SHP77 (cell line): ENCODE measurements around the gene SLC5A5.

Source experiments
- DNase-seq, 2 experiments: peaks; one replicate each; lab custom pipeline; 2025; lab: John Stamatoyannopoulos, UW

The SLC5A5 gene

GRCh38 chr19:17871878-17872250 lies at the start of gene SLC5A5:
TSS of gene SLC5A5 (plus strand) at chr19:17871945. CDS start at chr19:17872320, 375 bp downstream.
- no peak for DNase-seq

GRCh38 chr19:17824339-17824738 lies 47.4 kb upstream of the SLC5A5 start:
- DNase-seq: no peak

GRCh38 chr19:17826508-17827056 lies 45.2 kb upstream of the SLC5A5 start:
- no peak for DNase-seq

DNA sequence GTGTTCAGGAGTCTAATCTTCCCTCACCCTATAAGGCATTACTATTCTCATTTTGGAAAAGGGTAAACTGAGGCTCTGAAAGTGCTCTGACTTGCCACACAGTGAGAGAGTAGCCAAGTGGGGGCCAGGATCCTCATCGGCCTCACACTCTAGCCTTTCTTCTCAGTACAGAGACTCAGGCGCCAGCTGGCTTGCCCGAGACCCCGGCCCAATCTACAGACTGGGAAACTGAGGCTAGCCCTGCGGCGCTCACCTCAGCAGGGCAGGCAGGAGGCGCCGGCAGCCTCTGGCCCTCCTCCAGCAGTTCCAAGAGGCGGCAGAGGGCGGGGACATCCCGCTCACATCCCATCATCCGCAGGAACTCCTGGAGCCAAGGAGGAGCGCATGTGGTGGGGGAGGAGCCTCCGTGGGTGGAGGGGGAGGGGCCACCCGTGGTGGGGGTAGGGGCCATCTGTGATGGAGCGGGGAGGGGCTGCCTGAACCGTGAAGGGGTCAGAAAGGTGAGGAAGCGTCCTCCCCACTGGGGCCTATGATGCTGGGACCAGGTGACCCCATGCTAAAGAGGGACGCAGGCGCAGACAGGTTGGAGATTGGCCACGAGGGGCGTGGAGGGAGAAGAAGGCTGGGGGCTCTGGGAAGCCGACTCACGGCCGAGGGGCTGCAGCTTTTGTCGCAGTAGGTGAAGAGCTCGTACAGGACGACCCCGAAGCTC lies 41.7 kb upstream of the SLC5A5 start:
- DNase-seq: peak; percentile 67 to 70

GRCh38 chr19:17830567-17831418 lies 41.0 kb upstream of the SLC5A5 start:
- DNase-seq: peak; percentile 75 to 84

DNA sequence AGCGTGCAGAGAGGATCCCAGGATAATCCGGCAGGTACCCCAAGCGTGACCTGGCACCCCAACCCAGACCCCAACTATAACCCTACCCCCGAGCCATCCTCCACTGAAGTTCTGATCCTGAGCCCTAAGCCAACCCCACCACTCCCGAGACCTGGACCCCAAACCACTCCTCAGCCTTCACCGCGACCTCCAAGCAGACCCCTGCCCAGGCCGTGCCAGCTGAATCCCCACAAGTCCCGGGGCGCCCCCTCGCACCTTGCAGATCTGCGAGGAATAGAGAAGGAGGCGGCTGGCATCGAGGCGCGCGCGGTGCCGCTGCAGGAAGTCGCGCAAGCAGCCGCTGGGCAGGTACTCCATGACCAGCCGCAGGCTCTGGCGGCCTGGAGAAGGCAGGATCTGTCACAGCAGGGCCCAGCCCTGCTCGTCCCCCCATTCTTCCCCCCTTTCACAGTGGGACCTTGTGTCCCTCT lies 40.3 kb upstream of the SLC5A5 start:
- DNase-seq: no peak

GRCh38 chr19:17832443-17833208 lies 39.1 kb upstream of the SLC5A5 start:
- DNase-seq: no peak

DNA sequence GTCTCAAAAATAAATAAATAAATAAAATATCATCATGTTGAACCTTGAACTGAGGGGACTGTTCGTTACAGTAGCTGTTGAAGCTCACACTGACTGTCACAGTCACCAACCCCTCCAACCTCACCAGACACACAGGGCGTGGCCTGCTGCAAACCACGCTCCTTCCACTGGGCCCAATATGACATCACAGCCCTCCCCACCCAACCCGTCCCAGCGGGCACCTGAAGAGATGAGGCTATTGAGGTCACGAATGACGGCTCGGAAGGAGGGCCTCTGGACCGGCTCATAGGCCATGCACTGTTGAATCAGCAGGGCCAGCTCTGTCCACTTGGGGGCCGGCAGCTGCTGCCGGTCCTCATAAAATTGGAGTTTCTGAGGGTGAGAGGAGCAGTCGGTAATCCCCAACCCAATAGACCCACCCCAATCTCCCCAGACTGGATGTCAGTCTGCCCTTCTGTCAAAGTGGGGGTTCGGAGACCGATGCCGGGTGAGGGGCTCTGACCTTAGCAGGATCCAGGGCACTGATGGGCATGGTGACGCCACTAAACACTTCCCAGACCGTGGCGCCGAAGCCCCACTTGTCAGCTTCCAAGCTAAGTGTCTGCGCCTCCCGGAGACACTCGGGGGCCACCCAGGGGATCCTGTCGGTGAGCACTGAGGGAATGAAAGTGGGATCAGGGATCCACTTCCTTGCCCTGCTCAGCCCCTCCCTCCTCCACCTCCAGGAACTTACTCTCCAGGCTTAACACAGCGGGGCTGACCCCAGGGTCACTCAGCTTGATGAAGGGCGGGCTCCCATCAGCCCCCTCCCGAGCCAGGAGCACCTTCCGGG lies 37.2 kb upstream of the SLC5A5 start:
- no peak for DNase-seq

DNA sequence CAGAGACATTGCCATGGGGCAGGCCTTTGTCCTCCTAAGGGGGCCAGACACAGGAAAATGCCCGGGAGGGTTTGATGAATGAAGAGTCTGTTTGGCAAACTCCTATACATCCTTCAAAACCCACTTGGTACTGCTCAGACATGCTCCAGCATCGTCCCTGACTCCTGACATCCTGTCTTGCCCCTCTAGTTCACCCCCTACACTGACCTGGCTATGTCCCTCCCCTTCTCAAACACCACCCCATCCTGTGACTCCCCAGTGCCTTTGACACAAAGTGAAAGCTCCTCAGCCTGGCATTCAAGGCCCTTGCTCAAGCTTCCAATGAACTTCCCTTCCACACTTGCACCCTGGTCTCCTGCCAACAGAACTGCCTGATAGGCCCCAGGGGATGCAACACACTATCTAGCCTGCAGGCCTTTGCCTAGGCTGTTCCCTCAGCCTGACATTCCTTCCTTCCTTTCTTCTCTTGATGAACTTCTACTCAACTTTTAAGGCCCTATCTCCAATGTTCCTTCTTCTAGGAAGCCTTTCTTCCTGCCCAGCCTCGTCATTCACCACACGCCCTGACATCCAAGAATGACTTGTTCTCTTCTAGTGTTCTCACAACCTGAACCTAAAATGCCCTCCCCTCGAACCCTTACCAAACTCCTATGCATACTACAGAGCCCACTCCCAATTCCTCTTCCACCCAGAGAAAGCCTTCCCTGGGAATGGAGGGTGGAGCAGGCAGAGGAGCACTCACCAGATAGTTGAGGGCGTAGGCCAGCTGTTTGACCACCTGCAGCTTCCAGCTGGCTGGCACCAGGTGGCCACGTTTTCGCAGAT lies 36.4 kb upstream of the SLC5A5 start:
- DNase-seq: peak in 1 of 2 experiments; percentile 25

GRCh38 chr19:17836530-17836929 lies 35.2 kb upstream of the SLC5A5 start:
- DNase-seq: no peak

- no peak for DNase-seq
These were observed 33.8 kb upstream of the SLC5A5 start for GRCh38 chr19:17837972-17838371.

- DNase-seq: no peak
These were observed 31.7 kb upstream of the SLC5A5 start for GRCh38 chr19:17840019-17840418.

- no peak for DNase-seq
These were observed 30.4 kb upstream of the SLC5A5 start for GRCh38 chr19:17841371-17841809.

DNA sequence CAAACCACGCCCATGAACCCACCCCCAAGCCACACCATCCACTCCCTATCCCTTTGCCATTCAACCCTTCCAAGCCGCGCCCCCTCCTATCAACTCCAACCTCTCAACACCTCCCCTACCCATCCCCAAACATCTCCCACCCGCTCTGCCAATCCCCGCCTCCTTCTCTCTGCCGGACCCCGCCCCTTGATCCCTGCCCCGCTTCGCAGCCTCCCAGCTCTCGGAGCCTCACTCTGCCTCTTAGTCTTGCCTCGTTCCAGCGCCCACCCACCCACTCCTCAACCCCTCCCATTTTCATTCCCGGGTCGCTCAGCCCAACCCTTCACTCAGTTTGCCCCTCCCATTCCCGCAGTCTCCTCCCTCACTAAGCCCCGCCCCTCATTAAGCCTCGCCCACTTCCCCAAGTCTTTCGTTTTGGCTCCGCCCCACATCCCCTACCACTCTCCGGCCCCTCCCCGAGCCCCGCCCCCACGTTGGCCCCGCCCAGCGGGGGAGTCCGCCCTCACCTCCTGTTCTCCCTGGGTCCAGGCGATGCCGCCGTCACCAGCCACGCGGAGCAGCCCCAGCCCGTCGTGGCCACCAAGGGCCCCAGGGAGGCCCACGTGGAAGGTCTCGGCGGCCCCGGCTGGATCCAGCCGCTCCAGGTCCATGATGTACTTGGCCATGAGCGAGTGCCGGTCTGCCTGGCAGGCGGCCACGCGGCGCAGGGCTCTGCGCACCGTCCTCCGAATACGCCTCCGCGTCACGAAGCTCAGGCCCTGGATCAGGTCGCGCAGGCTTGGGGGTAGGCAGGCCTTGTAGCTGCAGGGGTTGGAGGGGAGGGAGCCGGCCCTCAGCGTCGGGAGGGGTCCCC lies 29.7 kb upstream of the SLC5A5 start:
- DNase-seq: peak; percentile 88 to 94

DNA sequence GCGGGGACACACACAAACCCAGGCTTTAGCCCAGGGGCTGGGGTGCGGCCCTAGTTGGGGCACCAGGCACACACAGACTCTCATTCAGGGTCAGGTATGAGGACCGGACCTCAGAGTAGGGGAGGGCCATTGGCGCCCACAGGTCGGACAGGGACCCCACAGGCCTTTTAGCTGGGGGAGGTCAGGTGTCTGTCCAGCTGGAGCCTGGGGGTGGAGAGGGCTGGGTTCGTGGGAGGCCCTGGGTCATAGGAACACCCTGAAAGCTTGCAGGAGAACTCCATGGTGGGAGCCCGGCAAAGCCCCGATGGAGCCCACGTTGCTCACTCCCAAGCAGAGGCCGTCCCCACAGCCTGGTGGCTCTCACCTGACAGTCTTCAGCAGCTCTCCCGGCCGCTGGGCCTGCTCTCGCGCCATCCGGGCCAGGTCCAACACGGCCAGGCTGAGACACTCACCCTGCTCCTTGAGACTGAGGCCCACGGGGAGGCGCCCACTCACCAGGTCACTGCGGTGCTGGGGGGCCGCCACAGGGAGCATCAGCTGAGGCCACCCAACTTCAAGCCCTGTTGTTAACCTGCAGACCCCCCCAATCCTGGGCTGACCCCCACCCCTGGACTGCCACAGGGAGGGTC lies 29.0 kb upstream of the SLC5A5 start:
- DNase-seq: no peak

- DNase-seq: no peak
These were observed 28.4 kb upstream of the SLC5A5 start for GRCh38 chr19:17843292-17843827.

DNA sequence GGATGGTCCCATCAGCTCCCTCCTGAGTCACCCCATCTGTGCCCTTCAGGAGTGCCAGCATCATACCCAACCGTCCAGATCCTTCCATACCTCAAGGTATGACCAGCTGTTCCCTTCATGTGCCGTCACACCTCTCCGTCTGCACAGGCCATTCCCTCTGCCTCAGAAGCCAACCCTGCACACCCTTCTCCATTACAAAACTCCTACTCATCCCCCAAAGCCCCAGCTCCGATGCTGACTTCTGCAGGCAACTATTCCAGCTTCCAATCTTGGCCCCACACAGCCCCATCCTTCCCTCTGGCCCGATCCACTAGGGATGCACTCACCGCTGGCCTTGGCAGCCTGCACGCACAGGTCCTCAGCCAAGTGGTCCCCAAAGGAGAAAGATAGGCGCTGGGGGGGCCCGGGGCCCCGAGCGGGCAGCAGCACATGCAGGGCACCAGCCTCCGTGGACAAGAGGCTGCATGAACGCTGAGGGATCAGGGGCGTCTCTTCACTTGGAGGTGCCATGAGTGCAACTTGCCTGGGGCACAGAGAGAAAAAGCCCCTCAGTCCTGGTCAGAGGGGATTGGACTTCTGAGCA lies 27.7 kb upstream of the SLC5A5 start:
- no peak for DNase-seq

GRCh38 chr19:17846146-17846545 lies 25.6 kb upstream of the SLC5A5 start:
- no peak for DNase-seq
